ENCODE data around the gene POLR2E.

POLR2E gene

DNA sequence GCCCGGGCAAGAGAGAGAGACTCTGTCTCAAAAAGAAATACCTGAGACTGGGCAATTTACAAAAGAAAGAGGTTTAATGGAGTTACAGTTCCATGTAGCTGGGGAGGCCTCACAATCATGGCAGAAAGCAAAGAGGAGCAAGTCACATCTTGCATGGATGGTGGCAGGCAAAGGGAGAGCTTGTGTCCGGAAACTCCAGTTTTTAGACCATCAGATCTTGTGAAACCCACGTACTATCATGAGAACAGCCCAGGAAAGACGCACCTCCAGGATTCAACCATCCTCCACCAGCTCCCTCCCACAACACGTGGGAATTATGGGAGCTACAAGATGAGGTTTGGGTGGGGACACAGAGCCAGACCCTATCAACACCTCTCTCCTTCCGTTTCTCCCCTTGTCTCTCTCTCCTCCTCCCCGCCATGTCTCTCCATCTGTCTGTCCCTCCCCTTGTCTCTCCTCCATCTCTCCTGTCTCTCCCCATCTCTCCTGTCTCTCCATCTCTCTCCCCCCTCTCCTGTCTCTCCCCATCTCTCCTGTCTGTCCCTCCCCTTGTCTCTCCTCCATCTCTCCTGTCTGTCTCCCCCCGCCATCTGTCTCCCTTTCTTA lies 10.0 kb downstream of the POLR2E start:
- Histone ChIP-seq H3K36me3 (ENCODE audit: insufficient read depth) (no peaks in the 10 kb centered on the region), H3K27ac (no peak overlapping the region), H4K20me1 (ENCODE audit: insufficient read depth) (no peaks in the 10 kb centered on the region), H3K4me3 (IDR thresholded peaks at IDR 0.05; ENCODE audit: insufficient read depth, low read depth, low read length) (no peak overlapping the region), H3K4me2 (no peak overlapping the region), H3K9ac (no peak overlapping the region), H3K79me2 (ENCODE audit: insufficient read depth, low read depth) (no peaks in the 10 kb centered on the region), H3K27me3 (ENCODE audit: insufficient read depth, low read depth) (no peaks in the 10 kb centered on the region), H2AFZ (ENCODE audit: low read depth) (no peak overlapping the region), H3K4me1 (ENCODE audit: low read depth, poor library complexity, severe bottlenecking) (no peaks in the 10 kb centered on the region)
- TF ChIP-seq, protein P1, sequence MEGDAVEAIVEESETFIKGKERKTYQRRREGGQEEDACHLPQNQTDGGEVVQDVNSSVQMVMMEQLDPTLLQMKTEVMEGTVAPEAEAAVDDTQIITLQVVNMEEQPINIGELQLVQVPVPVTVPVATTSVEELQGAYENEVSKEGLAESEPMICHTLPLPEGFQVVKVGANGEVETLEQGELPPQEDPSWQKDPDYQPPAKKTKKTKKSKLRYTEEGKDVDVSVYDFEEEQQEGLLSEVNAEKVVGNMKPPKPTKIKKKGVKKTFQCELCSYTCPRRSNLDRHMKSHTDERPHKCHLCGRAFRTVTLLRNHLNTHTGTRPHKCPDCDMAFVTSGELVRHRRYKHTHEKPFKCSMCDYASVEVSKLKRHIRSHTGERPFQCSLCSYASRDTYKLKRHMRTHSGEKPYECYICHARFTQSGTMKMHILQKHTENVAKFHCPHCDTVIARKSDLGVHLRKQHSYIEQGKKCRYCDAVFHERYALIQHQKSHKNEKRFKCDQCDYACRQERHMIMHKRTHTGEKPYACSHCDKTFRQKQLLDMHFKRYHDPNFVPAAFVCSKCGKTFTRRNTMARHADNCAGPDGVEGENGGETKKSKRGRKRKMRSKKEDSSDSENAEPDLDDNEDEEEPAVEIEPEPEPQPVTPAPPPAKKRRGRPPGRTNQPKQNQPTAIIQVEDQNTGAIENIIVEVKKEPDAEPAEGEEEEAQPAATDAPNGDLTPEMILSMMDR (conservative IDR thresholded peaks at IDR 0.05; ENCODE audit: low read depth, low read length), result no peak

DNA sequence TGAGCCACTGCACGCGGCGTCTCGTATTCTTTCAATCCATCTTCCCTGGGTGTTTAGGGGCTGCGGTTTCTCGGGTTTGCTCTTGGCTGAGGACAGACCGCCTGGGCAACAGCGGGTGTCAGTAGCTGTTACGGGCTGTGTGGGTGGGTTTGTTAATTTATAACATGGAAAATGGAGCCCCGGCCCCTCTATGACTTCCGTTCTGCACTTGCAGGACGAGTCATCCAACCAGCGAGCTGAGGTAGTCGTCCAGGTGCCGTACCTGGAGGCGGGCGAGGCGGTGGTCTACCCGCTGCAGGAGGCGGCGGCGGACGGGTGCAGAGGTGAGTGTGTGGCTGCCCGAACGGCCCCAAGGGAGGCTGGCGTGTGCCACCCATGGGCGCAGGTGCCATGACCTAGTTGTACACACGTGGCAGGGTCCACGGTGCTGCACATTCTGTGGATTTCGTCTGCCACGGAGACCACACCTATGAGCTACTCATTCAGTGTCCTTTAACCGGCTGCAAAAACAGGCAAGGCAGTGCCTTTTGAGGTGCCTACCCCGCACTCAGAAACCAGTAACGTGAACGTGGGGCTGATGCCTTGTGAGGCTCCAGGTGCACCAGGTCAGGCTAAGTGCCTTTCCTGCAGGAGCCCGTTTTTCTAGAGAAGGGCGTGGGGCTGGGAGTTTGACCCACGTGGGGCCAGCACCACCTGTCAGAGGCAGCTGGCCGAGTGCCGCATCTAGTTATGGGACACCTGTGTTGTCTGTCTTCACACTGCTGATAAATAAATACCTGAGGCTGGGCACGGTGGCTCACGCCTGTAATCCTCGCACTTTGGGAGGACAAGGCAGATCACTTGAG lies 10.9 kb downstream of the POLR2E start:
- Histone ChIP-seq H3K79me2 (ENCODE audit: insufficient read depth, low read depth) (no peaks in the 10 kb centered on the region), H3K36me3 (ENCODE audit: insufficient read depth) (no peaks in the 10 kb centered on the region), H3K27ac (no peak overlapping the region), H3K4me1 (ENCODE audit: low read depth, poor library complexity, severe bottlenecking) (no peaks in the 10 kb centered on the region), H3K4me2 (no peak overlapping the region), H3K27me3 (ENCODE audit: insufficient read depth, low read depth) (no peaks in the 10 kb centered on the region), H2AFZ (ENCODE audit: low read depth) (no peak overlapping the region), H3K9ac (no peak overlapping the region), H4K20me1 (ENCODE audit: insufficient read depth) (no peaks in the 10 kb centered on the region), H3K4me3 (IDR thresholded peaks at IDR 0.05; ENCODE audit: insufficient read depth, low read depth, low read length) (no peak overlapping the region)
- TF ChIP-seq, protein P1 (conservative IDR thresholded peaks at IDR 0.05; ENCODE audit: low read depth, low read length), result no peak

DNA sequence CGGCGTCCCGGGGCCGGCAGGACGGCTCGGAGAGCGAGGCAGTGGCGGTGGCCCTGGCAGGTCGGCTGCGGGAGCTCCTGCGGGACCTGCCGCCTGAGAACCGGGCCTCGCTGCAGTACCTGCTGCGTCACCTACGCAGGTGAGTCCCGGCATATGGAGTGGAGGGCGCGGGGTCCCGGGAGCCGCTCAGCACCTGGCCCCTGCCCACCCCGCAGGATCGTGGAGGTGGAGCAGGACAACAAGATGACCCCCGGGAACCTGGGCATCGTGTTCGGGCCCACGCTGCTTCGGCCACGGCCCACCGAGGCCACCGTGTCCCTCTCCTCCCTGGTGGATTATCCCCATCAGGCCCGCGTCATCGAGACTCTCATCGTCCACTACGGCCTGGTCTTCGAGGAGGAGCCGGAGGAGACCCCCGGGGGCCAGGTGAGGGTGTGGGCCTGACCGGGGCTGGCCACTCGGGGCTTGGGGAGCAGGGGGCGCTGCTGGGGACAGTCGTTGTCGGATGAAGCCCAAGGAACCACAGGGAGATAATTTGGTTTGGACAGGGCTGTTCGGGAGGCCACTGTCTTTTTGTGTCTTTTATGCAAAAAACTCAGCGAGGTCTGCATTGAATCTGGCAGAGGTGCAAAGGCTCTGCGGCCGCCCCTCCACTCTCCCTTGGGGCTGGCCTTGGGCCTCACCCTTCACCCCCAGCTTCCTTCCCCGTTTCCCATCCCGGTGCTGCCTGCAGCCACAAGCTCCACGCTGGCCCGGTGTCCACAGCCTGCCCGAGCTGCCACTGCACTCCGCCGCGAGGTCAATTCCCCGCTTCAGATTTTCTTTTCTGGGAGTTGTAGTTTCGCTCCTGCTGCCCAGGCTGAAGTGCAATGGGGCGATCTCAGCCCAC lies 12.0 kb downstream of the POLR2E start:
- Histone ChIP-seq H3K79me2 (ENCODE audit: insufficient read depth, low read depth) (no peaks in the 10 kb centered on the region), H4K20me1 (ENCODE audit: insufficient read depth) (no peaks in the 10 kb centered on the region), H3K27me3 (ENCODE audit: insufficient read depth, low read depth) (no peaks in the 10 kb centered on the region), H3K4me3 (IDR thresholded peaks at IDR 0.05; ENCODE audit: insufficient read depth, low read depth, low read length) (no peak overlapping the region), H3K36me3 (ENCODE audit: insufficient read depth) (no peaks in the 10 kb centered on the region), H3K9ac (no peak overlapping the region), H3K4me2 (no peak overlapping the region), H2AFZ (ENCODE audit: low read depth) (no peak overlapping the region), H3K4me1 (ENCODE audit: low read depth, poor library complexity, severe bottlenecking) (no peaks in the 10 kb centered on the region), H3K27ac (no peak overlapping the region)
- TF ChIP-seq, protein P1 (conservative IDR thresholded peaks at IDR 0.05; ENCODE audit: low read depth, low read length), result no peak

DNA sequence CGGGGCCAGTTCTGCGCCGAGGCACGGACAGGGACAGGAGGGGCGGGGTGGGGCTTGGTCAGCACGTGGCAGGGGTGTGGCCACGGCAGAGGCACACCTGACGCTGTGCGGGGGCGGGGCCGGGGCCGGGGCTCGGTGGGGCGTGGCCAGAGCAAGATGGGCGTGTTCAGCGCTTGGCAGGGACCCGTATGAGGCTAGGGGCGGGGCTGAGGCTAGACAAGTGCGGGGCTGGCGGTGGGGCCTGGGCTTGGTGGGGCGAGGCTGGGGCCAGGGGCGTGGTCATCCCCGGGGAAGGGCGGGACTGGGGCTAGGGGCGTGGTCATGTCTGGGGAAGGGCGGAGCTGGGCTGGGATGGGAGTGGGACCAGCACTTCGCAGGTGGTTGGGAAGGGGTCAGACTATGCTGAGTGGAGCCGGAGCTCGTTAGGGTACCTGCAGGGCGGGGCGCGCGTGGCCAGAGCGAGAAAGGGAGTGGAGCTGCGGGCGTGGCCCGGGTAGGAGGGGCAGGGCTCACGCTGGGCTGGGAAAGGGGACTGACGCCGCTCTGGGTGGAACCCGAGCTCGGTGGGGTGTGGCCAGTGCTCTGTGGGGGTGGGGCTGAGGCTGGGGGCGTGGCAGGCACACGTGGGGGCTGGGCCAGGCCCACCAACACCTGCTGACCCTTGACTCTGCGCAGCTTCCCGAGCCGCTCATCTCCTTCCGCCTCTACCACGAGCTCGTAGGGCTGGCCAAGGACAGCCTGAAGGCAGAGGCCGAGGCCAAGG lies 12.8 kb downstream of the POLR2E start:
- H3K27ac ChIP-seq, result no peak overlapping the region
- peaks cover 6% of the 10 kb centered on the region for H3K4me1 ChIP-seq (ENCODE audit: low read depth, poor library complexity, severe bottlenecking)
- TF ChIP-seq, protein P1 (conservative IDR thresholded peaks at IDR 0.05; ENCODE audit: low read depth, low read length), result no peak

More for the DNA sequence above, 12.8 kb downstream of the POLR2E start:
- H4K20me1 ChIP-seq (ENCODE audit: insufficient read depth), result no peaks in the 10 kb centered on the region
- H3K9ac ChIP-seq, result no peak overlapping the region
- H3K4me2 ChIP-seq, result no peak overlapping the region
- H3K4me3 ChIP-seq (IDR thresholded peaks at IDR 0.05; ENCODE audit: insufficient read depth, low read depth, low read length), result no peak overlapping the region
- no peak overlapping the region for H2AFZ ChIP-seq (ENCODE audit: low read depth)
- no peaks in the 10 kb centered on the region for H3K27me3 ChIP-seq (ENCODE audit: insufficient read depth, low read depth)
- H3K36me3 ChIP-seq (ENCODE audit: insufficient read depth), result no peaks in the 10 kb centered on the region
- H3K79me2 ChIP-seq (ENCODE audit: insufficient read depth, low read depth), result no peaks in the 10 kb centered on the region
